ENCODE measurements around the gene FAM234A.

DNA sequence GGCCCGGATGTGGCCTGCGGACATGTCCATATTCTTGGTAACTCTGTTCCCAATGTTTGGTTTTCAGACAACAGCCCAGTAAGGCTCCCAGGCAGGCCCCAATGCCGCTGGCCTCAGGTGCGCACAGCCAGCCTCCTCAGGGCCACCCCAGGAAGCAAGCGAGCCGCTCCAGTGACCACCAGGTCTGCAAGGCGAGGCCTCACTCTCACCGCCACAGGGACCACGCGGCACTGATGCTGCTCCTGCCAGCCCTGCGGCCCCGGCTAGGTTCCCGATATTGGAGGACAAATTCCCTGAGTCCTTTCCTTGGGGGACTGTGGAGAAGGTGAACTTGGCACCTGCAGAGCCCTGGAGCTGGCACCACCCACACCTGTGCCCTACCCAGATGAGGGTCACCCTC is 67.3 kb downstream of the FAM234A start:
- TF ChIP-seq, protein P1, sequence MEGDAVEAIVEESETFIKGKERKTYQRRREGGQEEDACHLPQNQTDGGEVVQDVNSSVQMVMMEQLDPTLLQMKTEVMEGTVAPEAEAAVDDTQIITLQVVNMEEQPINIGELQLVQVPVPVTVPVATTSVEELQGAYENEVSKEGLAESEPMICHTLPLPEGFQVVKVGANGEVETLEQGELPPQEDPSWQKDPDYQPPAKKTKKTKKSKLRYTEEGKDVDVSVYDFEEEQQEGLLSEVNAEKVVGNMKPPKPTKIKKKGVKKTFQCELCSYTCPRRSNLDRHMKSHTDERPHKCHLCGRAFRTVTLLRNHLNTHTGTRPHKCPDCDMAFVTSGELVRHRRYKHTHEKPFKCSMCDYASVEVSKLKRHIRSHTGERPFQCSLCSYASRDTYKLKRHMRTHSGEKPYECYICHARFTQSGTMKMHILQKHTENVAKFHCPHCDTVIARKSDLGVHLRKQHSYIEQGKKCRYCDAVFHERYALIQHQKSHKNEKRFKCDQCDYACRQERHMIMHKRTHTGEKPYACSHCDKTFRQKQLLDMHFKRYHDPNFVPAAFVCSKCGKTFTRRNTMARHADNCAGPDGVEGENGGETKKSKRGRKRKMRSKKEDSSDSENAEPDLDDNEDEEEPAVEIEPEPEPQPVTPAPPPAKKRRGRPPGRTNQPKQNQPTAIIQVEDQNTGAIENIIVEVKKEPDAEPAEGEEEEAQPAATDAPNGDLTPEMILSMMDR (IDR thresholded peaks at IDR 0.05; ENCODE audit: low read depth, low read length): no peak
- TF ChIP-seq POLR2A (IDR thresholded peaks at IDR 0.05; ENCODE audit: extremely low read depth, insufficient read length): no peak
